HCEC 1CT (cell line): Measurements from ENCODE around the gene SLITRK5.

Experiments
- DNase-seq: peaks from one replicate; pipeline ENCODE4 v3.0.0-alpha.2; 2017

SLITRK5 gene

GRCh38 chr13:87712012-87712411 lies 40.8 kb downstream of the SLITRK5 start:
- no peak for DNase-seq
